Testis (tissue), 2 donors: Measurements from ENCODE around the gene HS3ST5.

Experiments
- CTCF ChIP-seq, 3 experiments: fragments of 450-650 bp in 2 of 3; fragments of 200-600 bp in 1 of 3; sonication (generic) in 1 of 3; IDR thresholded peaks; one replicate each; pipeline ENCODE4 v1.5.1; 2016 to 2019; ENCODE audit warnings: antibody characterized with exemption in 3 of 3, mild to moderate bottlenecking in 2 of 3, moderate library complexity in 1 of 3
- POLR2A ChIP-seq: fragments of 450-650 bp; IDR thresholded peaks from one replicate; pipeline ENCODE4 v1.6.1; 2017; ENCODE audit warnings: antibody characterized with exemption, mild to moderate bottlenecking, moderate library complexity

- TF ChIP-seq CTCF (IDR thresholded peaks at IDR 0.05): no peak
- no peak for TF ChIP-seq POLR2A
These were observed 267.5 kb downstream of the HS3ST5 start for GRCh38 chr6:114075300-114075699.
